ENCODE results near the gene DDX10. TPM values are rescaled to one million over a fixed set of nuclear protein-coding genes. Genes with fewer than 3 reads are reported as not detected.

Gene DDX10
- total and polyA plus RNA-seq, 9 of the 15 experiments (the other 6 are each of a cell fraction or from before 2014, with no cell fraction given) = 33.9 to 94.6 (median 50.7) TPM

DNA sequence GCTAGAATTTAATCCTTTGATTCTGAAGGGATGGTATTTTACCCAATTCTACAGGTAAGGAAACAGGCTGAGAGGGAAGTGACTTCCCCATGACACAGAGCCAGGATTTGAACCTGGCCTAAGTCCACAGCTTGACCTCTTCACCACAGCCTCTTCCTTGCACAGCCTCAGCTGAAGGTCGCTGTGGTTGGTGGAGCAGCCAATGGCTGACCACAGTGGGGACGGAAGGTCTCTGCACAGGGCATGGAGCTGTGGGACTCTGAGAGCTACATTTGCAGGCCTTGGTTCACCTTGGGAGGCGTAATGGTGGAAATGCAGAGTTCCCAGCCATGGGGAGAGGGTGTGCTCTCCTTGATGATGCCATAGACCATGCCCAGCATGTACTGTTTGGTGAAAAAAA is 295.0 kb downstream of the DDX10 start:
- H4K20me1 ChIP-seq (replicated peaks; ENCODE audit: control insufficient read depth, insufficient read depth, low read length) = no peaks in the 10 kb centered on the region
- BruUV-seq (replicated peaks) = no TSS peak
- ATAC-seq = peak; percentile 23; the same call in 2 of the 3 replicates
- intact Hi-C loops (cut with micrococcal nuclease) (loop anchor here (5.0 kb wide), 1 partner anchor 263 kb away; no protein-coding TSS in a partner anchor), in situ Hi-C loops (cut with MboI) (no loop called here)
- no peaks in the 10 kb centered on the region for H3K9me1 ChIP-seq (ENCODE audit: control insufficient read depth, insufficient read depth, low read length)
- H3K4me1 ChIP-seq (replicated peaks in 1 of 2; ENCODE audit: control insufficient read depth in 2 of 2, insufficient read depth in 2 of 2, low read length in 2 of 2) = peaks cover 0 to 2% of the 10 kb centered on the region in 2 experiments; a peak in 1 of 5 replicates
- ChIA-PET CTCF (ENCODE audit: low intra/inter-chr PET ratio) (no interaction called here), POLR2A (interaction anchor here (0.7 kb wide), 1 partner anchor 1357 kb away, joined by 3 read pairs; no protein-coding TSS in a partner anchor)
- H3K4me2 ChIP-seq (ENCODE audit: insufficient read depth, low read length) = no peak overlapping the region
- no peaks in the 10 kb centered on the region for H3K9me3 ChIP-seq (replicated peaks; ENCODE audit: control insufficient read depth, insufficient read depth, low read depth, low read length)
- WGBS (ENCODE audit: insufficient coverage, low coverage, missing lambda C conversion rate) = 43% methylated on average over 3 of the region's 3 CpGs
- FAIRE-seq = no peak
- H3K4me3 ChIP-seq = no peak overlapping the region
- no peak for TF ChIP-seq KDM1A (IDR thresholded peaks at IDR 0.05)
- TF ChIP-seq EHMT2 (IDR thresholded peaks at IDR 0.05) = no peak
- DNase-seq (ENCODE audit: extremely low read depth in 1 of 4, low spot score in 3 of 4) = no peak
- H2AFZ ChIP-seq (ENCODE audit: low read depth, low read length) = no peak overlapping the region
- H3K36me3 ChIP-seq (ENCODE audit: control insufficient read depth, insufficient read depth, low read length) = no peaks in the 10 kb centered on the region
- H3K9ac ChIP-seq (ENCODE audit: insufficient read depth in 1 of 2, low read depth in 2 of 2, low read length in 2 of 2) = no peak overlapping the region; a peak in 1 of 4 replicates
- no peak overlapping the region for H3K27ac ChIP-seq (ENCODE audit: extremely low read depth, low read depth, low read length)
- peaks cover 0 to 8% of the 10 kb centered on the region in 2 experiments; a peak in 1 of 5 replicates for H3K27me3 ChIP-seq (ENCODE audit: control insufficient read depth in 2 of 2, insufficient read depth in 2 of 2, low read length in 2 of 2)
- no peaks in the 10 kb centered on the region for H3K79me2 ChIP-seq (ENCODE audit: control insufficient read depth, insufficient read depth, low read length)

DNA sequence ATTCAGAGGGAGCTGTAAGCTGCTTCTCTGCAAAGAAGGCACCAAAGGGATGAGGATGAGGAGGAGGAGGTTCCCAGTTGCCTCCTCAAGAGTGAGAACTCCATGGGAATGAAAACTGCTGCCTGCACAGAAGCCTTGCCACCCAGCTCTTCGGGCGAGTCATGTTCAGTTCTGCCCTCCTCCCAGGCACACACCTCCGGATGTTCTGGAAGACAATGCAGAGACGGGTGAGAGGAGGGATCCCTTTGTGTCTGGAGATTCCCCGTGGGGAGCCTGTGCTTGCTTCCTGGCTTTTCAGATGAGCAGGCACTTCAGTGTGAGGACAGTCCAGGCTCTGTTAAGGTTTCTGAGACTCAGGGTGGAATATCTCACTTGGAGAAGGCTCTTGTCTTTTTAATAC is 295.6 kb downstream of the DDX10 start:
- Histone ChIP-seq H3K27me3 (ENCODE audit: control insufficient read depth in 2 of 2, insufficient read depth in 2 of 2, low read length in 2 of 2) (peaks cover 0 to 10% of the 10 kb centered on the region in 2 experiments; a peak in 3 of 5 replicates), H3K9me3 (replicated peaks; ENCODE audit: control insufficient read depth, insufficient read depth, low read depth, low read length) (no peaks in the 10 kb centered on the region), H4K20me1 (replicated peaks; ENCODE audit: control insufficient read depth, insufficient read depth, low read length) (no peaks in the 10 kb centered on the region; the same call in 1 of the 2 replicates), H3K9ac (ENCODE audit: insufficient read depth in 1 of 2, low read depth in 2 of 2, low read length in 2 of 2) (no peak overlapping the region; a peak in 1 of 4 replicates), H3K9me1 (ENCODE audit: control insufficient read depth, insufficient read depth, low read length) (no peaks in the 10 kb centered on the region), H3K79me2 (ENCODE audit: control insufficient read depth, insufficient read depth, low read length) (no peaks in the 10 kb centered on the region), H3K4me3 (no peak overlapping the region), H3K36me3 (ENCODE audit: control insufficient read depth, insufficient read depth, low read length) (no peaks in the 10 kb centered on the region), H3K4me1 (replicated peaks in 1 of 2; ENCODE audit: control insufficient read depth in 2 of 2, insufficient read depth in 2 of 2, low read length in 2 of 2) (peaks cover 0 to 2% of the 10 kb centered on the region in 2 experiments; a peak in 1 of 5 replicates), H3K27ac (ENCODE audit: extremely low read depth, low read depth, low read length) (no peak overlapping the region), H3K4me2 (ENCODE audit: insufficient read depth, low read length) (no peak overlapping the region), H2AFZ (ENCODE audit: low read depth, low read length) (no peak overlapping the region)
- POLR2A ChIA-PET = interaction anchor here (0.7 kb wide), 1 partner anchor 1356 kb away, joined by 3 read pairs; no protein-coding TSS in a partner anchor
- no TSS peak for BruUV-seq (replicated peaks)
- CTCF ChIA-PET (ENCODE audit: low intra/inter-chr PET ratio) = no interaction called here
- ATAC-seq (peak; percentile 15; the same call in 2 of the 3 replicates), DNase-seq (ENCODE audit: extremely low read depth in 1 of 4, low spot score in 3 of 4) (no peak), FAIRE-seq (no peak)
- in situ Hi-C loops (cut with MboI) = no loop called here
- intact Hi-C loops (cut with micrococcal nuclease) = no loop called here
- 21% methylated on average over 5 of the region's 5 CpGs for WGBS (ENCODE audit: insufficient coverage, low coverage, missing lambda C conversion rate)
- no peak for TF ChIP-seq ZFP1 (CRISPR knock-in tag; IDR thresholded peaks at IDR 0.05)
- TF ChIP-seq NFE2L1 (tag; IDR thresholded peaks at IDR 0.05; ENCODE audit: borderline replicate concordance, low read depth) = no peak
- TF ChIP-seq CBX3 (IDR thresholded peaks at IDR 0.05; ENCODE audit: borderline replicate concordance in 1 of 2, low read length in 2 of 2) = no peak
- TF ChIP-seq ZNF584 (CRISPR knock-in tag; IDR thresholded peaks at IDR 0.05; ENCODE audit: low read depth) = no peak
- no peak for TF ChIP-seq TEAD1 (CRISPR knock-in tag; IDR thresholded peaks at IDR 0.05)
- TF ChIP-seq, protein P1, sequence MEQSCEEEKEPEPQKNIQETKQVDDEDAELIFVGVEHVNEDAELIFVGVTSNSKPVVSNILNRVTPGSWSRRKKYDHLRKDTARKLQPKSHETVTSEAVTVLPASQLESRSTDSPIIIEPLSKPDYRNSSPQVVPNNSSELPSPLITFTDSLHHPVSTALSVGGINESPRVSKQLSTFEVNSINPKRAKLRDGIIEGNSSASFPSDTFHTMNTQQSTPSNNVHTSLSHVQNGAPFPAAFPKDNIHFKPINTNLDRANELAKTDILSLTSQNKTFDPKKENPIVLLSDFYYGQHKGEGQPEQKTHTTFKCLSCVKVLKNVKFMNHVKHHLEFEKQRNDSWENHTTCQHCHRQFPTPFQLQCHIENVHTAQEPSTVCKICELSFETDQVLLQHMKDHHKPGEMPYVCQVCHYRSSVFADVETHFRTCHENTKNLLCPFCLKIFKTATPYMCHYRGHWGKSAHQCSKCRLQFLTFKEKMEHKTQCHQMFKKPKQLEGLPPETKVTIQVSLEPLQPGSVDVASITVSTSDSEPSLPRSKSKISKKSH (CRISPR knock-in tag; IDR thresholded peaks at IDR 0.05) = no peak
- no peak for TF ChIP-seq PURB (CRISPR knock-in tag; IDR thresholded peaks at IDR 0.05; ENCODE audit: low read depth)
- TF ChIP-seq CBX1 (IDR thresholded peaks at IDR 0.05; ENCODE audit: low read depth) = no peak
- no peak for TF ChIP-seq SOX6 (IDR thresholded peaks at IDR 0.05)
- no peak for TF ChIP-seq KHSRP (IDR thresholded peaks at IDR 0.05)
- TF ChIP-seq NFRKB (IDR thresholded peaks at IDR 0.05; ENCODE audit: low read depth) = no peak
- TF ChIP-seq, protein P2, sequence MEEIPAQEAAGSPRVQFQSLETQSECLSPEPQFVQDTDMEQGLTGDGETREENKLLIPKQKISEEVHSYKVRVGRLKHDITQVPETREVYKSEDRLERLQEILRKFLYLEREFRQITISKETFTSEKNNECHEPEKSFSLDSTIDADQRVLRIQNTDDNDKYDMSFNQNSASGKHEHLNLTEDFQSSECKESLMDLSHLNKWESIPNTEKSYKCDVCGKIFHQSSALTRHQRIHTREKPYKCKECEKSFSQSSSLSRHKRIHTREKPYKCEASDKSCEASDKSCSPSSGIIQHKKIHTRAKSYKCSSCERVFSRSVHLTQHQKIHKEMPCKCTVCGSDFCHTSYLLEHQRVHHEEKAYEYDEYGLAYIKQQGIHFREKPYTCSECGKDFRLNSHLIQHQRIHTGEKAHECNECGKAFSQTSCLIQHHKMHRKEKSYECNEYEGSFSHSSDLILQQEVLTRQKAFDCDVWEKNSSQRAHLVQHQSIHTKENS (CRISPR knock-in tag; IDR thresholded peaks at IDR 0.05) = no peak
- TF ChIP-seq RFX1 (IDR thresholded peaks at IDR 0.05) = no peak
- no peak for TF ChIP-seq FOXA1 (IDR thresholded peaks at IDR 0.05; ENCODE audit: borderline replicate concordance)
